Activated CD4-positive, alpha-beta T cell treated with anti-CD3 and anti-CD28 coated beads for 4 hours (primary cell): ENCODE measurements around the gene SMAD5.

Source experiments
- DNase-seq, 2 donors: peaks; one replicate each; pipeline ENCODE4 v3.0.0-alpha.2; 2020

SMAD5 gene

GRCh38 chr5:136115183-136115865, 17.3 kb upstream of the SMAD5 start:
- no peak for DNase-seq

DNA sequence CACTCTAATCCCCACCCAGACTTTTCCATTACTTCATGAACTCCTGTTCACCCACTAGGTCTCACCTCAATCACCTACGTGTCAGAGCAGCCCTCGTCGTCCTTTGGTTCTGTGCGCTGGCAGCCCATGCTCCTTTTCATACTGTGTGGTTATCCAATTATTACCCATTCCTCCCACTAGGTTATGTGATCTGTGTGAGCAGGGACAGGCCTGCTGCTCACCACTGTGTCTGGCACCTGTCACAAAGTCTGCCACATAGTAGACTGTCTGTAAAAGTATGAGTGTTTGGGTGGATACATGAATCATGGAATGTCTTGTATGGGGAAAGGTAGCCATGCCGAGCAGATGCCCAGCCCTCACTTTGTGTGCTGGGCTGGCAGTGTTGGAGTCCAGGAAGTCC, 12.1 kb upstream of the SMAD5 start:
- no peak for DNase-seq

DNA sequence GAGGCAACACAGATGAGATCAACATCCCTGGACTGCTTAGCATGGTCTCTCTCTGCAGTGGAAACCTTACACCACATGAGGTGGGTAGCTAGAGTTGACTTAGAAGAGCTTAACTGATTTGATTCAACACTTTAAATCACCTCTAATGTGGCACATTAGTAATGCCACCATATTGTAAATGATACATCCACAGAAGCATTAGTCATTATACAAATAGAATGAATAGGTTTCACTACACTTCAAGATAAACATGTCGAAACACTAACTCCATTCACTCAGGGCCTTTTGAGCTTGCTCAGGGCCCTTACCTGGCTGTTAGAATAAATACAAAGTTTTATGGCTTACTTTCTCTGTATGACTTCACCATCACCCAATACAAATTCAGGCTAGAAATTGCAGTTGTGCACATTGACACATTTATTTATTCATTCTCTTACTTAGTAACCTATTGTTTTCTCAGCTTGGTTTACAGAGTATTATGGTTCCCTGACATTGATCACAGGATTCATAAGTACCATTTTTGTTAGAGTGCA, 9.3 kb upstream of the SMAD5 start:
- DNase-seq: no peak

DNA sequence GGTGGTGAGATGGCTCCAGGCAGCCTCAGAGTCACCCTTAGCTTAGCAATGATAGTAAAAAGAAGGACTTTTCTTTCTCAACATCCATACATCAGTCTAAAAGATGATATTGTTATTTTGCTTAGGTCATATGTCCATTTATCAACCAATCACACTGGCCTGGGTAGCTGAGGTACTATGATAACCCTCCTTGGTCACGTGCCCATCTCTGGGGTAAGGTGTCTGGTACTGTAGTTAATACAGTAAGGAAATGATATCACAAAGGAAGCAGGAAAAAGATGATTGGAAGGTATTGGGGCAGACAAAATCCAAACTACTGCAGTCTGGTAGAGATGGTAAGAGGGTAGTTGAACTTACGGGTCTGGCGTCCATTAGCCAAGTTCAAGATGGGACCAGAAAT, 5.1 kb upstream of the SMAD5 start:
- DNase-seq: no peak

- no peak for DNase-seq
Observed at GRCh38 chr5:136128481-136128880, 4.2 kb upstream of the SMAD5 start.

GRCh38 chr5:136129445-136129844, 3.2 kb upstream of the SMAD5 start:
- no peak for DNase-seq

DNA sequence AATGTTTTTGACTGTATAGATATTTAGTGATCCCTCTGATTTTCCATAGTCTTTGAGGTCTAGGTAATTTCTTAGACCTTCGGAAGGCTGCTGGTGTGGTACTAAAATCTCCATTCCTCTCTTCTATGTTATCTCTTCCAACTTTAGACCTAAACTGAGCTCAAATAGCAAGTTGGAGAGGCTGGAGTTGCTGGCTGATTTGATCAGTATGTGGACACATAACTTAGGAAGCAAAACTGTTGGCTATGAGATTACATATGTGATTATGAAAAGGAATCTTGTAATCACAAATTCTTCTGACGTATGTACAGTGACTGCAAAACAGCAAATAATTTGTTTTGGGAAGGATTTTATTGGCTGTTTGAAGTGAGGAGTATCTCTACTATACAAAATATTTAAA, 2.1 kb upstream of the SMAD5 start:
- DNase-seq: no peak

GRCh38 chr5:136132087-136132486, 558 bp upstream of the SMAD5 start:
- DNase-seq: peak in 1 of 2 donors; percentile 4

- DNase-seq: peak in 1 of 2 donors; percentile 2
Observed at GRCh38 chr5:136133222-136133921, 727 bp downstream of the SMAD5 start.

GRCh38 chr5:136133922-136134379, 1.3 kb downstream of the SMAD5 start:
- no peak for DNase-seq

DNA sequence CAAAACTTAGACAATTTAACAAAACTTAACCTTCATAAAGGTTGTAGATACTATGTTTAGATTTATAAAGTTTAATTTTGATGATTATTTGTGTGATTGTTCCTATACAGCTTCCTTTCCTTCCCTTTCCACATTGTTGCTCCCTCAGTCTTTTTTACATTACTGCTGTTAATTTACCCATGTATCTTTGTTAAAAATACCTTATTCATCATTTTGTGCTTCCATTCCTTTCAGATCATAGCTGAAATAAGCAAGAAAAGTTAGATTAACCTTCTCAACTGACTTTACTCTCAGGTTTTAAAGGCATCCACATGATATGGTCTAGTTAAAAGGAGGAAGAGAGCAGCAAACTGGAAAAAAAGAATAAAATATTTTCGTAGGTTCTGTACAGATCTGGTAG, 2.0 kb downstream of the SMAD5 start:
- no peak for DNase-seq

DNA sequence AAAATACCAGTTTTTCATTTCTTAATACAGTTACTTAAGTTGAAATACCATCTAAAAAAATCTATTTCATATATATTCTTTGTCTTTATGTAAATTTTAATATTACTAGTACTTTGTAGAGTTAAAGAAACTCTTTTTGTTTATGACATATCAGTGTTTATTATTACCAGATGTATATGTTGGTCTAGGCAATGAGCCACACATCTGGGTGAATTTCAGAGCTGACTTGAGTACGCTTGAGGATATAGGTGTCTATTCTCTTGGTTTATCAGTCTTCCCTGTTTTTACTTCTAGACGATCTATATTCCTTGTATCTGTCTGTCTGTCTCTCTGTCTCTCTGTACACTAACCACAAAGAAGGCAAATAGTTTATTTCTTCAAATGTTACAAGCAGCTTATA, 2.9 kb downstream of the SMAD5 start:
- no peak for DNase-seq

- DNase-seq: no peak
Observed at GRCh38 chr5:136137497-136138220, 5.0 kb downstream of the SMAD5 start.

DNA sequence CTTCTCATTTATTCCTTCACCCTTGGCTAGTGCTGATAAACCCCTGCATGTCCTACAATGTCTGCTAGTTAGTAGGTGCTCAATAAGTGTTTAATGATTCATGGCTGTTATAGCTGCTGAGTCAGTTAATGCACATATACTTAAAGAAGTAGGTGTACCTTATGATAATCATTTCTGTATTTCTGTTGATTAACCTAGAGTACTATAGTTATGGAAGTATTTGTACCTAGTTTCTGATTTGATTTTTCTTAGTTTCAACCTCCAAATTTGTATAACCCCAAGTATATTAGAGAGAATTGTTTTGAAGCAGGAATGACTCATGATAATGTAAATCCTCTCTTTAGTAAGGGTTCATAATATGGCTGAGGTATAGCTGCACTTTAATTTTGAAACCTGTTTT, 8.9 kb downstream of the SMAD5 start:
- no peak for DNase-seq

DNA sequence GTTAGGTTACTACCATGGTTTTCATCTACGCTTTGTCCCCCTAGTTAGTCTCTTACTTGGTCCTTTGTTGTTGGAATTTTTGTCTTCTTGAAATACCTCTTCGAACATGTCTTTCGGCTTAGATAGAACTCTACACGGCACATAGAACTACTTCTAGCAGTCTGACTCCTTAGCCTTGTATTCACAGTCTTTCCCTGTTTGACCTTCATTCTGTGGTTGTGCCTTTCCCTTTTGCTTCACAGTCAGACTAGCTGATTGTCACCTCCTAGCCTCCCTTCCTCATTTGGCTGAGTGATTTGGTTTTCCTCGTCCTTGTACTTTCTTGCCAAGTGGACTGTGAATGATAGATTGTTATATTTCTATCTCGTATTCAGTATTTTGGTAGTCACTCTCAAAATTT, 10.7 kb downstream of the SMAD5 start:
- DNase-seq: no peak

GRCh38 chr5:136143763-136144162, 11.1 kb downstream of the SMAD5 start:
- no peak for DNase-seq

GRCh38 chr5:136145030-136145429, 12.4 kb downstream of the SMAD5 start:
- no peak for DNase-seq

DNA sequence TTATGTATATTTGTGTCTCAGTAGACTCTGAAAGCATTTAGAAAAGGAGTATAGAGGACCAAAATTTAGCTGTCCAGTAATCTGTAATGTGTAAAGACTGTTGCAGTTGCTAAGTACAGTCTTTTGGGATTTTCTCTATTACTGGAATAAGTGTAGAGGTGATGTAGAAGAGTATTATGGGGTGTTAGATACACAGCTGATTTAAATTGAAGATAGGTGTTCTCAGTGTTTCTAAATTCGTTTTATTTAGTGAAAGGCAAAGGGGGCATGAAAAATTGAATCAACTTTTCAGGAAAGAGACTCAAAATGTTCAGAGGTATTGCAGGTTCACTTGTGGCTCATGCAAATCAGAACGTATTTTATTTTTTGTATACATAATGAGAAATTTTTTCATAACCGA, 13.6 kb downstream of the SMAD5 start:
- DNase-seq: no peak

DNA sequence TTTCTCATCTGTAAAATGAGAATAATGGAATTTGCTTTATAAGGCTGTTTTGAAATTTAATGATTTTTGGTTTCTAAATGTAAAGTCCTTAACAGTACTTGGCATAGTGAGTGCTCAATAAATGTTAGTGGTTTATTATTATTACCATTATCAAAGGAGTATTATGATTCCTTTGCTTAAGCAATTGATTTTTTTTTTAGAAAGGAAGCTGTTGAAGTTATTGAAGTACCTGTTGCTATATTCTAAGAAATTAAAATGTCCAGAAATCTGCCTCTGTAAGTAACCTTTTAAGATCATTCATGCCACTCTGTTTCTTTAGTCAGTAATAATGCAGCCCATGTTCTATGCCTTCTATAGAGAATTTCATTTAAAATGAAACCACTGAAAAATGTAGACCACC, 15.0 kb downstream of the SMAD5 start:
- DNase-seq: no peak

GRCh38 chr5:136149891-136150290, 17.2 kb downstream of the SMAD5 start:
- no peak for DNase-seq

DNA sequence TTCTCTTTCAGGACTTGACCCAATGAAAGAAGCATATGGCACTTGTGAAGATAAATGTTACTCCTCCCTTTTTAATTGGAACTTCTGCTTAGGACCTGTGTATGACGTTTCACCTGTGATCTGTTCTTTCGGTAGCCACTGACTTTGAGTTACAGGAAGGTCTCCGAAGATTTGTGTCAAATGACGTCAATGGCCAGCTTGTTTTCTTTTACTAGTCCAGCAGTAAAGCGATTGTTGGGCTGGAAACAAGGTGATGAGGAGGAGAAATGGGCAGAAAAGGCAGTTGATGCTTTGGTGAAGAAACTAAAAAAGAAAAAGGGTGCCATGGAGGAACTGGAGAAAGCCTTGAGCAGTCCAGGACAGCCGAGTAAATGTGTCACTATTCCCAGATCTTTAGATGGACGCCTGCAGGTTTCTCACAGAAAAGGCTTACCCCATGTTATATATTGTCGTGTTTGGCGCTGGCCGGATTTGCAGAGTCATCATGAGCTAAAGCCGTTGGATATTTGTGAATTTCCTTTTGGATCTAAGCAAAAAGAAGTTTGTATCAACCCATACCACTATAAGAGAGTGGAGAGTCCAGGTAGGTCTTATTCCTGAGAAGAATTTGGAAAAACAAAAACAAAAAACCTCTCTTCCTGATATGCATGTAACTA, 21.1 kb downstream of the SMAD5 start:
- DNase-seq: no peak

- no peak for DNase-seq
Observed at GRCh38 chr5:136155078-136155477, 22.4 kb downstream of the SMAD5 start.

DNA sequence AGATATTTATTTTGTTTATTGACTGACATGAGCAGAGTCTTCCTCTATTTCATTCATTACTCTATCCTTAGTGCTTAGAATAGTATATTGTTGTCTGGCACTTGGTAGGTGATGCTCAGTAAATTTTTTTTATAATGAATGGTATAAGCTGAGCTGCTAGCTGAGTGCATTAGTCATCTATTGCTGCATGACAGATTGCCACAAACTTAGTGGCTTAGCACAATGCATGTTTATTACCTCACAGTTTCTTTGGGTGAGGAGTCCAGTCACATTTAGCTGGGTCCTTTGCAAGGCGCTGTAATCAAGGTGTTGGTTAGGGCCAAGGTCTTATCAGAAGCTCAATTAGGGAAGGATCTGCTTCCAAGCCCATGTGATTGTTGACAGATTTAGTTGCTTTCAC, 23.1 kb downstream of the SMAD5 start:
- no peak for DNase-seq
